Type B pancreatic cell (in vitro differentiated cells): ENCODE measurements around the gene LNX2. TPM values are rescaled to one million over a fixed set of nuclear protein-coding genes. Genes with fewer than 3 reads are reported as not detected.

Experiments
- DNase-seq: peaks from one replicate; pipeline ENCODE4 v3.0.0; 2021; ENCODE audit warnings: mixed read lengths; ENCODE audit not compliant: unreplicated experiment; ENCODE audit errors: extremely low spot score
- H3K27ac Mint-ChIP-seq: 2 replicates; pipeline ENCODE4 v1.8.0; 2021; ENCODE audit warnings: mild to moderate bottlenecking, mixed read lengths
- H3K27me3 Mint-ChIP-seq: 2 replicates; pipeline ENCODE4 v1.8.0; 2021; ENCODE audit warnings: mixed read lengths
- H3K36me3 Mint-ChIP-seq: 2 replicates; pipeline ENCODE4 v1.8.0; 2021; ENCODE audit warnings: mixed read lengths
- H3K4me1 Mint-ChIP-seq: one replicate; pipeline ENCODE4 v1.8.0; 2021; ENCODE audit warnings: mixed read lengths; ENCODE audit not compliant: unreplicated experiment
- H3K4me3 Mint-ChIP-seq: 2 replicates; pipeline ENCODE4 v1.8.0; 2021; ENCODE audit warnings: mild to moderate bottlenecking, mixed read lengths
- H3K9me3 Mint-ChIP-seq: 2 replicates; pipeline ENCODE4 v1.8.0; 2021; ENCODE audit warnings: mixed read lengths
- total RNA-seq: library from RNA; stranded (reverse); gene quantifications from 2 replicates; pipeline ENCODE4 v1.2.1, GENCODE V29; 2021; ENCODE audit warnings: low replicate concordance
- TF ChIP-seq, protein P1 (sequence below): fragments of 200-600 bp; sonication (generic); conservative IDR thresholded peaks from 2 replicates; pipeline ENCODE4 v1.5.0; 2021; ENCODE audit warnings: antibody characterized with exemption, mild to moderate bottlenecking

LNX2 gene
- total RNA-seq, 1 donor from 2014 or later = 12.0 TPM

DNA sequence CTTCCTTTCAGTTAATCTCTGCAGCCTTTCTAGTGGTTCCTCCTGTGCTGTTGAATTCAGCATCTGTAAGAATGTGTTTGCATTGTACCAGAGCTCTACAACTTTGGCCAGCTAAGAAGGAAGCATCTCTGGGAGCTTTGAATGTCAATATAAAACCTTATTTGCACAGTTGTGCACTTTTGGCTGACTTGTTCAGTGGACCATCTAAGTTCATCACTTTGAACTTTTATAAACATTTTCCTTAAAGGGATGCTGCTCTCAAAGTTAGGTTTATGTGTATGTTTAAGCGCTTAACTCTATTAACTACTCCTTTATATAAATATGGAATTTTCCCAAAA lies 16.9 kb upstream of the LNX2 start:
- Mint-ChIP-seq H3K4me1 (peaks cover 22% of the 10 kb centered on the region), H3K36me3 (peaks cover 13% of the 10 kb centered on the region), H3K9me3 (no peaks in the 10 kb centered on the region)

DNA sequence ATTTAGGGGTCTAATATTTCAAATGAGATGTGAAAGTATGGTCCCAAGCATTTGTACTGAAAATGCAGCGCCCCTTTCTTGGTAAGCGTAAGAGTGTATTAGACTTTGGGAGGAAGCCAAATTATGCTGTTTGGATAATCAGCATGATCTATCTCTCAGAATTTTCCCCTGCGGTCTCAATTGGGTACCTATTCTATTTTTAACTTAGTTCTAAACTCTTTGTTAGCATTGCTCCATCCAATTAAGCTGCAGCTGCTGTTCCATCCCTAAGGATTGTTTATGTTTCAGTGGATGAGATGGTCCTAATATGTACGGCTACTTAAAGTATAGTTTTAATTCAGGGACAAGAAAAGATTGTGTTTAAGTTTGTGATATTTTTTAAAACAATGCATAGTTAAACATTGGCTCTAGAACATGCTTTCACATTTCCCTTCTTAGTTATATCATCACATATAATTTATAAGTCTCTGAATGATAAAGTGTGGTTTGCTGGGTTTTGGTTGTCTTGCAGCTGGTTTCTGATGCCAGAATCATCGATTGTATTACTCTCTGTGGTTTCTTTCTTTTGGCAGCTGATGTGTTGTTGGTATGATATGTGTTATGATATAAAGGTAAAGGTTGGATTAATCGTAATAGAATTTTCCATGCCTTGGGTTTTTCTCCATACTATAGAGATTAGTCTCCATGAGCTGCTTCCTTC lies 16.4 kb upstream of the LNX2 start:
- peaks cover 22% of the 10 kb centered on the region for H3K4me1 Mint-ChIP-seq
- no peaks in the 10 kb centered on the region for H3K9me3 Mint-ChIP-seq
- H3K27ac Mint-ChIP-seq = no peak overlapping the region
- no peak for DNase-seq
- TF ChIP-seq, protein P1, sequence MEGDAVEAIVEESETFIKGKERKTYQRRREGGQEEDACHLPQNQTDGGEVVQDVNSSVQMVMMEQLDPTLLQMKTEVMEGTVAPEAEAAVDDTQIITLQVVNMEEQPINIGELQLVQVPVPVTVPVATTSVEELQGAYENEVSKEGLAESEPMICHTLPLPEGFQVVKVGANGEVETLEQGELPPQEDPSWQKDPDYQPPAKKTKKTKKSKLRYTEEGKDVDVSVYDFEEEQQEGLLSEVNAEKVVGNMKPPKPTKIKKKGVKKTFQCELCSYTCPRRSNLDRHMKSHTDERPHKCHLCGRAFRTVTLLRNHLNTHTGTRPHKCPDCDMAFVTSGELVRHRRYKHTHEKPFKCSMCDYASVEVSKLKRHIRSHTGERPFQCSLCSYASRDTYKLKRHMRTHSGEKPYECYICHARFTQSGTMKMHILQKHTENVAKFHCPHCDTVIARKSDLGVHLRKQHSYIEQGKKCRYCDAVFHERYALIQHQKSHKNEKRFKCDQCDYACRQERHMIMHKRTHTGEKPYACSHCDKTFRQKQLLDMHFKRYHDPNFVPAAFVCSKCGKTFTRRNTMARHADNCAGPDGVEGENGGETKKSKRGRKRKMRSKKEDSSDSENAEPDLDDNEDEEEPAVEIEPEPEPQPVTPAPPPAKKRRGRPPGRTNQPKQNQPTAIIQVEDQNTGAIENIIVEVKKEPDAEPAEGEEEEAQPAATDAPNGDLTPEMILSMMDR = no peak
- peaks cover 18% of the 10 kb centered on the region for H3K36me3 Mint-ChIP-seq
- H3K27me3 Mint-ChIP-seq = no peaks in the 10 kb centered on the region
- H3K4me3 Mint-ChIP-seq = no peak overlapping the region

More for the DNA sequence above, 16.9 kb upstream of the LNX2 start:
- no peaks in the 10 kb centered on the region for H3K27me3 Mint-ChIP-seq
- no peak overlapping the region for H3K4me3 Mint-ChIP-seq
- DNase-seq = no peak
- TF ChIP-seq, protein P1 = no peak
- H3K27ac Mint-ChIP-seq = no peak overlapping the region

DNA sequence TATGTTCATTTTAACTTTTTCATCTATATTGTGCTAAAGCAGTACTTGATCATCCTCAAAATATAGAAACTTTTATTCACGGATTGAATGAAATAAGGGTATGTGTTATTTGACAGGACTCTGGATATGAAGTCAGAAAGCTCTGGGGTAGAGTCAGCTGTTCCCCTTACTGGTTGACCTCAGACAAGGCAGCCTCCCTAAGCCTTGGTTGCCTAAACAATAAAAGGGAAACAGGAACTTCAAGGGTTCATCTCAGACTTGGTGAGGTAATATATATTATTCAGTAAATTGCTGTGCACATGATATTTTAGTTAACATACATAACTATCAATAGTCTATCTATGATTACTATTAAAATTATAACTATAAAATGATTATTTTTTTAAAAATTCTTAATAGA lies 14.9 kb upstream of the LNX2 start:
- H3K4me1 Mint-ChIP-seq = peaks cover 26% of the 10 kb centered on the region
- no peak for DNase-seq
- H3K36me3 Mint-ChIP-seq = peaks cover 25% of the 10 kb centered on the region
- no peak overlapping the region for H3K4me3 Mint-ChIP-seq
- H3K9me3 Mint-ChIP-seq = no peaks in the 10 kb centered on the region
- TF ChIP-seq, protein P1 = no peak
- H3K27me3 Mint-ChIP-seq = no peaks in the 10 kb centered on the region
- no peak overlapping the region for H3K27ac Mint-ChIP-seq

DNA sequence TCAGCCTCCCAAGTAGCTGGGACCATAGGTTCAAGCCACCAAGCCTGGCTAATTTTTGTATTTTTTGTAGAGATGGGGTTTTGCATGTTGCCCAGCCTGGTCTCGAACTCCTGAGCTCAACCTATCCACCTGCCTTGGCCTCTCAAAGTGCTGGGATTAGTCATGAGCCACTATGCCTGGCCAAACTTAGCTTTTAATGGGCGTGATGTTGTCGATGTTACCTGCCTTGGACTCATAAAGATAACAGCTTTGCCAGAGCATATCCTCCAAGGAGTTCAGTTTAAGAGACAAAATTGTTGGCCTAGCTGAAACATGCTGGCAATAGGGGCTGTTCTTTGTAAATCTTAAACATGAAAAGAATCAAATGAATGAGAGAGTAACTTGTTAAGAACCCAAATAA lies 14.5 kb upstream of the LNX2 start:
- Mint-ChIP-seq H3K36me3 (peaks cover 25% of the 10 kb centered on the region), H3K27me3 (no peaks in the 10 kb centered on the region), H3K27ac (no peak overlapping the region), H3K9me3 (no peaks in the 10 kb centered on the region), H3K4me1 (peaks cover 26% of the 10 kb centered on the region), H3K4me3 (no peak overlapping the region)
- DNase-seq = no peak
- TF ChIP-seq, protein P1 = no peak

DNA sequence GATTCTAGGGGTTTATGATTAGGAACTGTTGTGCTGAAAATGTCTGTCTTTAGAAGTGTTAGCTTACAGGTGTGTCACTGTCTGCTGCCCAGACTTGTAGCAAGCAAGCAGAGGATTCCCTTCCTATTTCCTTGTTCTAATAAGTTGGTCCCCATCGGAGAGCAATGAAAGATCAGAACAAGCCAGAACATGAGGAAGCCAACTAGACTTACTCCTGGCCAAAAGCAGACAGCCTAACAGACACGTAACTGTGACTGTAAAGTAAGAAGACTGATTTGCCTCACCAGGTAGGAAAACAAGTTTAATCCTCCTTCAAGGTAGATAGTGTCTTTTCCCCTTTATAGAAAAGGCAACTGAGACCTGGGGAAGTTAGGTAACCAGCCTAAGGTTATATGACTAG lies 13.9 kb upstream of the LNX2 start:
- H3K4me1 Mint-ChIP-seq = peaks cover 26% of the 10 kb centered on the region
- no peak for DNase-seq
- TF ChIP-seq, protein P1 = no peak
- no peak overlapping the region for H3K27ac Mint-ChIP-seq
- H3K36me3 Mint-ChIP-seq = peaks cover 25% of the 10 kb centered on the region
- no peaks in the 10 kb centered on the region for H3K9me3 Mint-ChIP-seq
- no peak overlapping the region for H3K4me3 Mint-ChIP-seq
- H3K27me3 Mint-ChIP-seq = no peaks in the 10 kb centered on the region
